ENCODE results near the gene TSGA10.

GRCh38 chr2:99127981-99128380 lies 26.8 kb downstream of the TSGA10 start:
- no peak for TF ChIP-seq YY1 (IDR thresholded peaks at IDR 0.05; ENCODE audit: low read depth)
- TF ChIP-seq EP300 (IDR thresholded peaks at IDR 0.05; ENCODE audit: borderline replicate concordance): no peak
- no peak for TF ChIP-seq TEAD4 (IDR thresholded peaks at IDR 0.05)
